H1 (cell line): ENCODE results near the gene STOML1. TPM values are rescaled to one million over a fixed set of nuclear protein-coding genes. Genes with fewer than 3 reads are reported as not detected.

Experiments
- CHD1 ChIP-seq: IDR thresholded peaks from 2 replicates; pipeline ENCODE4 v1.6.1; 2012; ENCODE audit warnings: low read depth, low read length, improper control_type of control experiment
- MAFK ChIP-seq: IDR thresholded peaks from 2 replicates; pipeline ENCODE4 v1.6.1; 2012; ENCODE audit warnings: low read depth, mild to moderate bottlenecking, improper control_type of control experiment, low read length
- SIN3A ChIP-seq, 2 experiments: IDR thresholded peaks in 1 of 2; conservative IDR thresholded peaks in 1 of 2; 2 replicates each; pipeline ENCODE4 v1.6.1; 2011 to 2012; ENCODE audit warnings: low read length in 2 of 2, improper control_type of control experiment in 1 of 2, low read depth in 1 of 2, mild to moderate bottlenecking in 1 of 2
- ZNF274 ChIP-seq: IDR thresholded peaks from 2 replicates; pipeline ENCODE4 v1.7.0; 2012; ENCODE audit warnings: low read length, borderline replicate concordance; ENCODE audit errors: extremely low read depth
- polyA plus RNA-seq, 7 experiments: library from polyadenylated mRNA; depleted of rRNA in 3 of 7; stranded (reverse) in 5 of 7; unstranded in 2 of 7; fragments of >200 nt in 5 of 7; fragments of 200-250 nt in 2 of 7; gene quantifications; 1 replicate in 5 of 7; 2 replicates in 1 of 7; 4 replicates in 1 of 7; pipeline versions ENCODE4 v1.2.1 to v1.2.3, GENCODE V29; 2011 to 2013; ENCODE audit warnings: missing spikeins in 2 of 7, mixed read lengths in 2 of 7
- total RNA-seq: library from RNA; stranded (reverse); fragmentation: NEBNext Ultra II Directional; extraction: Animal tissue kit (Norgen Biotek cat#: 25700); gene quantifications from 2 replicates; pipeline ENCODE4 v1.2.1, GENCODE V29; 2021
- TF ChIP-seq, protein P1 (sequence below): IDR thresholded peaks from 2 replicates; pipeline ENCODE4 v1.6.1; 2011; ENCODE audit warnings: low read depth, mild to moderate bottlenecking, low read length; ENCODE audit not compliant: insufficient read depth
- TF ChIP-seq, protein P2 (sequence below): IDR thresholded peaks from 2 replicates; pipeline ENCODE4 v1.6.1; 2012; ENCODE audit warnings: inconsistent platforms

The STOML1 gene
- total and polyA plus RNA-seq, 2 of the 8 experiments (the other 6 are each of a cell fraction or from before 2014, with no cell fraction given) = 2.6 to 3.2 TPM

- TF ChIP-seq, protein P1, sequence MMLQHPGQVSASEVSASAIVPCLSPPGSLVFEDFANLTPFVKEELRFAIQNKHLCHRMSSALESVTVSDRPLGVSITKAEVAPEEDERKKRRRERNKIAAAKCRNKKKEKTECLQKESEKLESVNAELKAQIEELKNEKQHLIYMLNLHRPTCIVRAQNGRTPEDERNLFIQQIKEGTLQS = no peak
- TF ChIP-seq ZNF274 (no peak), CHD1 (no peak), SIN3A (conservative IDR thresholded peaks at IDR 0.05 in 1 of 2, IDR thresholded peaks at IDR 0.05 in 1 of 2; ENCODE audit: low read depth in 1 of 2, low read length in 2 of 2) (no peak), MAFK (no peak)
- TF ChIP-seq, protein P2, sequence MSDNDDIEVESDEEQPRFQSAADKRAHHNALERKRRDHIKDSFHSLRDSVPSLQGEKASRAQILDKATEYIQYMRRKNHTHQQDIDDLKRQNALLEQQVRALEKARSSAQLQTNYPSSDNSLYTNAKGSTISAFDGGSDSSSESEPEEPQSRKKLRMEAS = no peak
Measured at GRCh38 chr15:73989001-73989798, 2.9 kb downstream of the STOML1 start (continued).
